HG03342 (cell line): ENCODE data around the gene TAX1BP1.
"Not testable (repeated sequence)": the region's sequence is repeated elsewhere in the genome, so short reads cannot be mapped to it uniquely, and the experiment has no call there.

ENCODE experiments used
- ATAC-seq: cut with Tn5 transposase; IDR thresholded peaks from one replicate; pipeline ENCODE4 v1.9.1; 2021; ENCODE audit warnings: mild to moderate bottlenecking, moderate library complexity; ENCODE audit not compliant: unreplicated experiment

TAX1BP1 gene

DNA sequence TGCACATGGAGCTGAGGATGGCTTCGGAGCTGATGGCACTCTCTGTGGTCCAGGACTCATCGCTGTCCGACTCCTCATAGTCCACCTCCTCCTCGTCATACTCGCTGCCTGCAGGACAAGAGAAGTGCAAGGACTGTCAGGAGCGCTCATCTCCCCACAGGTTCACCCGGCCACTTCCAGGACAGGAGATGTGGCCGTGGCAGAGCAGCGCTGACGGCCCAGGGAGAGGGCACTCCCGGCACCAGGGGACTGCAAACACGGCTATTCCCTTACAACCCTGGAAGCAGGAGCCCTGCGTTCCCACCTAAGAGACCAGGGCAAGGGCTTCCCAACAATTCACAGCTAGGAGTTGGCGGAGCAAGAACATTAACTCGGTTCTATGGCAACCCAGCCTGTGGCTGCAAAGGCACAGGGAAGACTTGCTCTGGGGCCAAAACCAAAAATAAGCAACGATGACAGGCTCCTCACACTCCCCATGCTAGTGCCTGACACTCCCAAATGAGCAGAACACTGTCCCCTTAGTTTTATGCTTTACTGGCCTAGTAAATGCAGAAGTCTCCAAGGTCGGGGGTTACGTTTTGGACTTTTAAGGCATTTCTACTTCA is 100.9 kb downstream of the TAX1BP1 start:
- no peak for ATAC-seq

DNA sequence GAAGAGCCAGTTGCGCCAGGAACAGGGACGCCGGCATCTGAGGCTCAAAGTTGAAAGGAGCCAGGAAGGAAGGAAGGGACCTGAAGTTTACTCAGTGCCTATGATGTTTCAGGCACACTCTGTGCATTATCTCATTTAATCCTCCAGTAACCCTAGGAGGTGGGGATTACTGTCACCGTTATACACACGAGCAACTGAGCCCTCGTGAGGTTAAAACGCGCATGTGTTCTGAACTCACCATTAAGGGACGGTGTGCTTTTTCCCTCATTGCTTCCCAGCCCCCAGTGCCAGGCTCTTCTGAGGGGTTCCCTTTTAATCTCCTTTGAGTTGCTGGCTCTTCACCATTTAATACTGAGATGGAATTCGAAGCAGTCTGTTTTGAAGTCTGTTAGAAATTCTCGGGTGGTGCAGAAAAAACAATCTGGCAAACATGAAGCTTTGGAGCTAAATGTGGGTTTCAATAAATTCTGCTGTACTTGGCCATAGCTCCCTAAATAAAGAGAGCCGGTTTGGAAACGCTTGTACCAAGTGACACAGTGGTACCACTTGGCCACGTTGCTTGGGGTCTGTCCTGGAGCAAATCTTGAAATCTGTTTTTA is 102.2 kb downstream of the TAX1BP1 start:
- no peak for ATAC-seq

DNA sequence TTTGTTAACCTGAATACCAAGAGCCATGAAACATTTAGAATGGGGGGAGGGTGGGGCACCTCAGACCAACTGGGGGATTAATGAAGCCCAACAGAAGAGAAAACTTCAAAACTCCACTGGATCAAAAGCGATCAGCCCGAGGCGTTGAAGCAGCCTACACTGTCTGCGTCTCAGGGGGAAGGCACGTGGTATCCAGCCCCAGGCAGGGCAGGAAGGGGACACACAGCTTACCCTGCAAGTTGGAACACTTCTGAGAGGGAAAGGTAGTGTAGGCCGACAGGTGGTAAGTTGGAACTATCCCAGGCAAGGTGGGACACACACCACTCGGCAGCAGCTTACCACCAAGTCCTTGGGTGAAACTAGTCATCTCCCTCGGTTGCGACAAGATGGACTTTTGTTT is 102.9 kb downstream of the TAX1BP1 start:
- no peak for ATAC-seq

DNA sequence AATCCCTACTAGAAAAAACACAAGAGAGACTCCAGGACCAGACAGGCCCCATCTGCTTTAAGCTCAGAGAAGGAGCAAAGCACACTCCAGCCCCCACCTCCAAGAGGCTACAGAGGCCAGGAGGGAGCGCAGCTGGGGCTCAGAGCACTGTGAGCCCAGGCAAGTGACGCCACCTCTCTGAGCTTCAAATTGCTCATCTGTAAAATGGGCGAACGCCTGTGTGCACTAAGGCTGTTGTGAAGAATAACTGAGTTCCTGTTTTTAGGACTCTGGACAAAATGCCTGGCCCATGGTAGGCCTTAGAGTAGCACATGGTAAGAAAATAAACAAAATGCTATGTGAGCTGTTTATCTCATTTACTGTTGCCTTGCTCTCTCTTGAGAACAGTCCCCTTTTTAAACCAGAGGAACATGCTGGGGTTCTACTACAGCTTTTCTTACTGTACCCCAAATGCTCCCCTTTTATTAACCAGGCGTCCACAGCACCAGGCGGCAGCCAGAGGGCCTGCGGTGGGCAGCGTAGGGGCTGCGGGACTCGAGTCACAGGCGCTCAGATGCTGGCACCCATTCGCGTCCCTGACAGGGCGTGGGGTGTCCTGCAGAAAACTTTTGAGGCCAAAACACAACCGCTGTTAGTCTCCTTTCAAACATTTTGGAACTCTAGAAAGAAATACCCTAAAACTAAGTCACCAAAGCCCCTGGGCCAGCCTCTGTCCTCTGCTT is 103.8 kb downstream of the TAX1BP1 start:
- no peak for ATAC-seq

DNA sequence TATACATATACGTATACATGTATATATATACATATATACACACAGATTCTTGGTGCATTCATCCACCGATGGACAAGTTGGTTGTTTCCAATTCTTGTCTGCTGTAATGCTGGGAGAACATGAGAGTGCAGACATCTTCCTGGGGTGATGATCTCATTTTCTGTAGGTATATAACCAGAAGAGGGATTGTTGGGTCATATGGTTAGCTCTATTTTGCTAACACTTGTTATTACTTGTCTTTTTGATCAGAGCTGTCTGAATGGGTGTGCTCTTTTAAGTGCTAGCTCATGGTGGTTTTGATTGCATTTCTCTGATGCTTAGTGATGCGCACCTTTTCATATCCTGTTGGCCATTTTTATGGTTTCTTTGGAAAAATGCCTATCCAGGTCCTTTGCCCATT is 106.4 kb downstream of the TAX1BP1 start:
- ATAC-seq = no peak

DNA sequence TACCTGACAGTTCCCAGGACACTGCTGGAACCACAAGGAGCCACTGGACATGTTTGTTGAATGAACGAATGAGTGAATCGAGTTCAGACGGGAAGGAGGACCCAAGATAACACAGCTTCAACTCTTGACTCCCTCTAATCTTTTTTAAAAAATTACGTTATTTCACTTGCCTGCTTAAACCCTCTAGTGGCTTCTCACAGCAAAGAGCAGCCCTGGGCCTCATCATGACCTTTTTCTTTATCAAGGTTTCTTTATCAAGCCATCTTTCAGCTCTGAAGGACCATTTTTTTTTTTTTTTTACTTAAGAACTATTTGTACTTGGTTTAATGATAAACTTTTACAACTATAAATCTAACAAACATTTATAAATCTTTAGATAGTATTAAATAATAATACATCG is 110.6 kb downstream of the TAX1BP1 start:
- ATAC-seq = no peak

DNA sequence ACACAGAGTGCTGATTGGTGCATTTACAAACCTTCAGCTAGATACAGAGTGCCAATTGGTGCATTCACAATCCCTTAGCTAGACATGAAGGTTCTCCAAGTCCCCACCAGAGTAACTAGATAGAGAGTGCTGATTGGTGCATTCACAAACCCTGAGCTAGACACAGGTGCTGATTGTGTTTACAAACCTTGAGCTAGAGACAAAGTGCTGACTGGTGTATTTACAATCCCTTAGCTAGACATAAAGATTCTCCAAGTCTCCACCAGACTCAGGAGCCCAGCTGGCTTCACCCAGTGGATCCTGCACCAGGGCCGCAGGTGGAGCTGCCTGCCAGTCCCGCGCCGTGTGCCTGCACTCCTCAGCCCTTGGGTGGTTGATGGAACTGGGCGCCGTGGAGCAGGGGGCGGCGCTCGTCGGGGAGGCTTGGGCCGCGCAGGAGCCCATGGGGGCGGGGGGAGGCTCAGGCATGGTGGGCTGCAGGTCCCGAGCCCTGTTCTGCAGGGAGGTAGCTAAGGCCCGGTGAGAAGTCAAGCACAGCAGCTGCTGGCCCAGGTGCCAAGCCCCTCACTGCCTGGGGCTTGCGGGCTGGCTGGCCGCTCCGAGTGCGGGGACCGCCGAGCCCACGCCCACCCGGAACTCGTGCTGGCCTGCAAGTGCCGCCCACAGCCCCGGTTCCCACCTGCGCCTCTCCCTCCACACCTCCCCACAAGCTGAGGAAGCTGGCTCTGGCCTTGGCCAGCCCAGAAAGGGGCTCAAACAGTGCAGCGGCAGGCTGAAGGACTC is 116.9 kb downstream of the TAX1BP1 start:
- not testable (repeated sequence) for ATAC-seq

DNA sequence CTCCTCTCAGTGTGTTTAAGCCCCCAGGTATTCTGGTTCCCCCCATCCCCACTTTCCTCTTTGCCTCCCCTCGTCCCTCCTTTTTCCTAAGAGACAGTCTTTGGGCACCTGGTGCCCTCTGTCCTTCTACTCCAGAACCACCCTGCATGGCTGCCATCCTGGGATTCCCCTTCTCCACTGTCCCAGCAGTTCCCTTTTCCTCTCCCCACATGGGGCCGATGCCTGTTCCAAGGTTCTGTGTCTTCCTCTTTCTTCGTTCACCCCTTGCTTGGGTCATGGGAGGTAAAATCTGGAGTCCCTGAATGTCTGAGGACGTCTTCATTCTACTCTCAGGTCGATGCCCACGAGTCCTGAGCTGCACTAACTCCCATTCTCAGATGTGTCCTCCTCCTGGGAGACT is 120.8 kb downstream of the TAX1BP1 start:
- no peak for ATAC-seq

DNA sequence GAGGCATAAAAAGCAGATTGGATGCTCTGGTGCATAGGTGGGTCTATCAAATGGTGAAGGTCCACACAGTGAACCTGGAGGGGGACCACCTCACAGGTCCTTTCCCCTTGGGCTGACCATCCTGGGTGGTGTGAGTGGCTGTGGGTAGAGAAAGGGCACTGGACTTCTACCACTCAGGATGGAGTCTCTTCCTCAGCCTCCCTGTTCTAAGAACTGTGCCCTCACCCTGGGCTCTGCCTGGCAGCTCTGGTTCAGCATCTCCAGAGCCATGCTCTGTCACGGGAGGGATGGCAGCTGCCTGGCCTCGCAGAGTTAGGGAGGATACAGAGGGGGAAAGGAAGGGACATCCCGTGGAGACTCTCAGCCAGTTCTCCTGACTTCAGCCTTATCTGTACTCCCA is 121.8 kb downstream of the TAX1BP1 start:
- ATAC-seq = no peak

DNA sequence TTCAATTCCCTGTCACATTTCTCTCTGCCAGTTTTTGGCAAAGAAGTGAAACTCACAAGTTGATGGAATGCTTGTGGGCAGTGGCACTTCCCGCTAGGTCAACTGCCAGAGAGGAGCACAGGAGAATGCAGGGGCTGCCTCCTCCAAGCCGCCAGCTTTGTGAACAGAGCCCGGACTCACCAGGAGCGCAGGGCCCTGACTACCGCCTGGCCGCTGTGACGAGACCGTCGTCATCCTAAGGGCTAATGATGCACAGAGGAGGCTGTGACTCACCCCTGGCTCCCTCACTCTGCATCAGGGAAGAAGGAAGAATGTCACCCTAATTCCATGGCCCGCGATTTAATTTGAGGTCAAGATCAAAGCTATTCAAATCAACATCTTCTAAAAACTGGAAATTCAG is 123.9 kb downstream of the TAX1BP1 start:
- ATAC-seq = no peak

DNA sequence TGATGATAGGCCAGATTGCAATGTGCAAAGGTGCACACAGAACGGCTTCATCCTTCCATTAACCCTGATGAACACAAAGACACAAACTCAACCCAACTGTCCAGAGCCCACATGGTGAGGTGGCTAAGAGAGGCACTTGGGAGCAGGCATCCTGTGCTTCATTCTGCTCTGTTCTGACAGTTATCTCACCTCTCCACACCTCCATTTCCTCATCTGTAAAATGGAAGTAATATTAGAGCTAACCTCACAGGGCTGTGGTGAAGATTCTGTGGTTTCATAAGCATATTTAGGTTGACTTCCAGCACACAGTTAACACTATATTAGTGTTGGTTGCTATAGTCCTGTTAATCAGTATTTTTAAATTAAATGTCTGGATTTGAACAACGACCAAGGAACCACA is 126.3 kb downstream of the TAX1BP1 start:
- no peak for ATAC-seq

DNA sequence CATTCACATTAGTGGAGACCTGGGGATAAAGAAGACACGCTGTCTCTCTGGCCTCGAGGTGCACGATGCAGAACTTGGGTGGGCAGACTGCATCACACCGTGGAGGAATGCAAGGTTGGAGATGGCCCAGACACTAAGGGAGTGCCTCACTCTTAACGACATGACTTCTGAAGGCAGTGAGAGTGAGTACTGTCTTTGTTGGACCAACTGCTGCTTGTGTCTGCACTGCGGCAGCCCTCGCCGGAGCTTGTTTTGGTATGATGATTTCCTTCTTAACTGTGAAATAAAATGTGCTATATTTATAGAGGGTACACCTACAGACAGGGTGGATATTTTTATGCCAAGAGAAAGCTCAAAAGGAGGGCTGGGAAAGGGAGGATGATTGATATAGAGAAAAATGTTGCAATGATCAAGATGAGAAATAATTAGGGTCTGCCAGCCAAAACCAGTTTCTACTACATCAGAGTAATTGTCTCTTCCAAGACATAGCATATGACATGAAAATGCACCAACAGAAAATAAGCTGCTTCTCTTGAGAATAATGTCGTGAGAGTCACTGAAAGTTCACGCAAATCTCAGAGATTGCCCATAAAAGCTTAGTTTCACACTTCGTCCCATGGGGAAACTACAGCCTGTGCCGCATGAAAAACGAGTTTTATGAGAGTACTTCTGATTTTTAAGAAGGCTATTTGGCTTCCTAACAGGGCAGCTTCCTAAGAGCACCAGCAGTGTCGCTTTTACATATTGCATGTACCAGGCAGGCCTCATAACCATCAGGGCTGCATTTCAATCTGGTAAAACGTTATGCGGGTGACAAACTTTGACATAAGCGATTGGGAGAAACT is 127.1 kb downstream of the TAX1BP1 start:
- no peak for ATAC-seq

DNA sequence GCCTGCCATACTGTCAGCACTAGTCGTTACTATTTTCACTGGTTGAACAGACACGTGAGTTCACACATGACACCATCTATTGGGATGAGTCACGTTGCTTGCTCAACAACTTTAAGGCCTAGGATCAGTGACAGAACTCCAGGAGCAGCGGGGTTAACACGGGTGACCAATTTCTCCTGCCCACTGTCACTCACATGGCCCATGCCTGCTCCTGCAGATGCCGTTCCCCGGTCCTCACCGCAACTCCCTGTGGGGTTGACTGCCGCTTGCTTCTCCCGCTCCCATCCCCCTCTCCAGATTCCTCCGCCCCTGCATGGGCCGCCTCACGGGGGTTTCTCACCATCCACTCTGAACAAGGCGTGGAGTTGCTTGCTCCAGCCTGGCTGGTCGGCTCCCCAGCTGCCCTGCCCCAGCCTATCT is 128.2 kb downstream of the TAX1BP1 start:
- no peak for ATAC-seq

DNA sequence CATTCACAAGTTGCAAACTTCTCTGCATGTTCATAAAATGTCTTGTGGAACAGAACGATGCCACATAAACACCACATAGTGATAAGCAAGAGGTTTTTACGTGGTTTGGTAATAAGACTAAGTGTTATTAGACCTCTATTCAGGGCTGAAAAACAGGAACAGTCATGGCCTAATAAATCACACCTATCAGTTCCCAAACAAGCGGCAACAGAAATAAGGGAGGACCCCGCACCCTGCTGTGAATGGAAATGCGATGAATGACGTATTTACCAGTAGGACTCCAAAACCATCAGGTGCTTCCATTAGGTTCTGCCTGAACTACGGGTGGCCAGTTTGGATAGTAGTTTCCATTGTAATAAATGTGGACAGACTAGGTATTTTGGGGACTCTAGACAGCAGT is 129.1 kb downstream of the TAX1BP1 start:
- ATAC-seq = no peak

DNA sequence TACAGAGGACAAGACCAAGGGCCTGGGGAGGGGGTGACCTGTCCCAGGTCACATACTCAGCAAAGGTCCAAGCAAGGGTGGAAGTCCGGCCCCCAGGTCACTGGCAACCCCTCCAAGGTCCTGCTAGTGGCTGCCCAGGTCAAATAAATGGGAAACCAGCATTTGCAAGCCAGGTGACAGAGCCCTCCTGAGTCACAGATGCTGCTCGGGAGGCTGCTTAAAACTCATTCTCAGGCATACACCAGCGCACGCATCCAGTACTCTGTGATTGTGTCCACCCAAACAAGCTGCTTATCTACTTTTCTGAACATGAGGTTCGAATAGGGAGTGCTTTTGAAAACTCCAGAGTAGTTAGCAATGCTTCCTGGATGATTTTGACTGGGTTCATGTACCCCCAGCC is 130.6 kb downstream of the TAX1BP1 start:
- ATAC-seq = no peak

DNA sequence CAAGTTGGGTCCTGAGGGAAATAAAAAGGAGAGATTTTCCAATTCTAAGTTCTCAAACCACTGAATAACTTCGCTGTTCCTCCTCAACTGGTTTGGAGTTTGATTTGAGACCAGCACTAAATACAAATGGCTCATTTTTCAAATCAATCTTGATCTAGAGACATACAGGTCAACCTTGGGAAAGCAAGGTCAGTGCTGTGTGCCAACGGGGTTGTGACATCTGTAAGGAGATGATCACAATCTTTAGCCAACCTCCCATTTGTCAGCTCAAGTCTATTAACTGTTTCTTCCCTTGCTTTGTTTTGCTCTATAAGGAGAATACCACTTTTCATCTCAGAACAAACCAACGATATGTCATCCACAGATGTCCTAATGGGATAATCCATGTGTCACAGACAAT is 131.1 kb downstream of the TAX1BP1 start:
- no peak for ATAC-seq

DNA sequence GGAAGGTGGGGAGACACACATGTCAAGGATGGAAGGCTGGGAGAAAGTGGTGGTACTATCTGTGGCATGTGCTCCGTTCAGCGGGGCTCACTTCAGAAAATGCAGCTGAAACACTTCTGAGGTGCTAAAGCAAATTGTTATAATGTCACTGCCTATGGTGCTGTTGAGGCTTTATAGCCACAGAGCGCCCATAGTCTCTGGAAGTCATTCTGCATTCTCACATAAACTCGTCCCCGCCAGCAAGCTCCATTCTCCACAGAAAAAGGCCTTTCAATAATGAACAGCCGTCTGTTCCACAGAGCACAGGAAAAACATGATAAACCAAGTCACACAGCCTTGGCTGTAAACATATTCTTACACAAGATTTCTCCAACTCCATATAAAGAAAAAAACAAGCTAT is 131.9 kb downstream of the TAX1BP1 start:
- ATAC-seq = no peak

DNA sequence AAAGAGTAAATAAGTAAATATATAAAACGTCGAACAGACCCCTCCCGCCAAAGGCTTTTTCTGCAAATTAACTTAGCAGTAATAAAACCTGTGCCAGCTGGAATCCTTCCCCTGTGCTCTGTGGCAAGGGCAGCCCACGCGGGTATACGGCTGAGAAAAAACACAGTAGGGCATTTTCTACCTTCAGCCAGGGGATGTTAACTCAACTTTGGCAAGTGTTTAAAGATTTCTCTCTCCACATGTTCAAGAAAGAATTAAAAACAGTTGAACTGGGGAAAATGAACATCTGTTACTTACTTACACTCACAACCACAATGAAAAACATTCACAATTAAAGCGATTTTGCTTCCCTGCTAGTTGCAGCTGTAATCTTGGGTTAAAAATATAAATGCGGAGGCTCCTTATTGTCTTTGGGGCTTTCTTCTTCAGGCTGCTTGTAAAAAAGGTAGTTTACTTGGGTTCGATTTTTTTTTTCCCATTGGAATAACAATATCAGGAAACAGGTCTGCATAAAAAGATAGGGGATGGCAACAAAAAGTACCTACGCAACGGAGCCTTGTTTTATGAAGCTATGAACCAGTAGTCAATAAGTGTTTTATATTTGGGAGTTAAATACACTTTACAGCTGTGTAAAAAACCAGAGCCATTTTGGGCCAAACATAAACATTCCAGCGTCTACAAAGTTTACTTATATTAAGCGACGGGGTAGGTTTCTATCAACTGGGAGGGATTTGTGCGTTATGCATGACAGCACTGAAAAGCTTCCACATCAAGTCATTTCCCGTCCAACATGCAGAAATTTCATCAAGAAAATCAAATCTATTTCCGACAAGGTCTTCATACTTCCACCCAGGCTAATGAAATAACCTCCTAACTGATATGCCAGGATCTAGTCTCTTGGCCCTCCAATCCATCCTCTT is 132.7 kb downstream of the TAX1BP1 start:
- no peak for ATAC-seq
